GM20000 (cell line): ENCODE measurements around the gene SSBP2.

Source experiments
- DNase-seq: peaks from one replicate; pipeline ENCODE4 v3.0.0; 2012; ENCODE audit warnings: low spot score
- TF ChIP-seq, protein P1 (sequence below): IDR thresholded peaks from 2 replicates; pipeline ENCODE4 v1.5.1; 2012; ENCODE audit warnings: mild to moderate bottlenecking, control low read depth; ENCODE audit errors: extremely low read depth, missing control alignments

SSBP2 gene

DNA sequence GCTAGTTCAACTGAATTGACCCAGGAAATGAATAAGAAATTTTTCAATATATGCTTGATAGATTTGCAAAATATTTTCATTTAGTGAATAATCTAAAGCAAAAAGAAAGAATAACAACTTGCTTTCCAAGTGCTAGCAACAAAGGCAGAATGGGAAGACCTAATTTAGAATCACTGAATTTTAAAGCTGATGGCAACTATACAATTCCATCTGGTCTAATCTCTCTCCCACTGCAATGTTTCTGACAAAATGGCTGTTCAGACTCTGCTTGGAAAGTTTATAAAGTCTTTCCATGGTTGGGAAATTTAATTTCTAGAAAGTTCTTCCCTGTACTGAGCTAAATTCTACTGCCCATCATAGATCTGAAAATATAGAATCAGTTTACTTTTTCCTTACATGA, 281.2 kb downstream of the SSBP2 start:
- TF ChIP-seq, protein P1, sequence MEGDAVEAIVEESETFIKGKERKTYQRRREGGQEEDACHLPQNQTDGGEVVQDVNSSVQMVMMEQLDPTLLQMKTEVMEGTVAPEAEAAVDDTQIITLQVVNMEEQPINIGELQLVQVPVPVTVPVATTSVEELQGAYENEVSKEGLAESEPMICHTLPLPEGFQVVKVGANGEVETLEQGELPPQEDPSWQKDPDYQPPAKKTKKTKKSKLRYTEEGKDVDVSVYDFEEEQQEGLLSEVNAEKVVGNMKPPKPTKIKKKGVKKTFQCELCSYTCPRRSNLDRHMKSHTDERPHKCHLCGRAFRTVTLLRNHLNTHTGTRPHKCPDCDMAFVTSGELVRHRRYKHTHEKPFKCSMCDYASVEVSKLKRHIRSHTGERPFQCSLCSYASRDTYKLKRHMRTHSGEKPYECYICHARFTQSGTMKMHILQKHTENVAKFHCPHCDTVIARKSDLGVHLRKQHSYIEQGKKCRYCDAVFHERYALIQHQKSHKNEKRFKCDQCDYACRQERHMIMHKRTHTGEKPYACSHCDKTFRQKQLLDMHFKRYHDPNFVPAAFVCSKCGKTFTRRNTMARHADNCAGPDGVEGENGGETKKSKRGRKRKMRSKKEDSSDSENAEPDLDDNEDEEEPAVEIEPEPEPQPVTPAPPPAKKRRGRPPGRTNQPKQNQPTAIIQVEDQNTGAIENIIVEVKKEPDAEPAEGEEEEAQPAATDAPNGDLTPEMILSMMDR = no peak
- no peak for DNase-seq

- TF ChIP-seq, protein P1 = no peak
- DNase-seq = no peak
Observed at GRCh38 chr5:81450940-81451339, 300.0 kb downstream of the SSBP2 start.

- DNase-seq = no peak
- TF ChIP-seq, protein P1 = no peak
Observed at GRCh38 chr5:81435023-81435422, 315.9 kb downstream of the SSBP2 start.

- no peak for DNase-seq
- TF ChIP-seq, protein P1 = no peak
Observed at GRCh38 chr5:81429985-81430384, 320.9 kb downstream of the SSBP2 start.

DNA sequence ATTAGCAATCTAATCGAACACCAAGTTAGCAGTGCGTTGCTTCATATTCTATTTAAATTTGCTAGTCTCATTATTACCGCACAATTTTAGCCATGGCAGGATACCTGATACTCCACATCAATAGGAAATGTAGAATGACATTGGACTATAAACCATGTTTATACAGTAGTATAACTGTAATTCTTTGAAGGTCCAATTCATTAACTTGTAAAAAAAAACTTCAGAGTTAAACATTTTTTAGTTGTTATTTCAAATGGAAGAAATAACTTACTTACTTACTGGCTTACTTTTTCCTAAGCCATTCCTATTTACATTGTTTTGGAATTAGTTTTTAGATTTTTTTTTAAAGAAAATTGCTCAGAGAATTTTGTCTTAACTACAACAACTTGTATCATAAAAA, 321.5 kb downstream of the SSBP2 start:
- TF ChIP-seq, protein P1 = no peak
- no peak for DNase-seq

DNA sequence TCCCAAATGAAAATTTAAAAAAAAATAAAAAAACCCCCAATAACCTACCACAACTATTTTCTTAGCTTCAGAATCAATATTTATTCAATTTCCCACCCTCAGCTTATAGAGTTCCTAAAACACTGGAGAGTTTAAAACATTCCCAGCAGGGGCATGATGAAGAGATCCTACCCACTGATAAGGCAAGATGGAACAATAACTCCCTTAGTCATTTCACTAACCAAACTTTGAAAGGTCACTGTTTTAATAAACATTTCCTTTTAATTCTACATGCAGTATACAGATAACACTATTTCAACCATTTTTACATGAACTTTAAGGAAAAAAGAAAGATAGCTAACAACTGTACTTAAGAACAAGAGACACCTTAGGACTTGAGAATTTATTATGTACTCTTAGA, 322.0 kb downstream of the SSBP2 start:
- no peak for DNase-seq
- TF ChIP-seq, protein P1 = no peak

DNA sequence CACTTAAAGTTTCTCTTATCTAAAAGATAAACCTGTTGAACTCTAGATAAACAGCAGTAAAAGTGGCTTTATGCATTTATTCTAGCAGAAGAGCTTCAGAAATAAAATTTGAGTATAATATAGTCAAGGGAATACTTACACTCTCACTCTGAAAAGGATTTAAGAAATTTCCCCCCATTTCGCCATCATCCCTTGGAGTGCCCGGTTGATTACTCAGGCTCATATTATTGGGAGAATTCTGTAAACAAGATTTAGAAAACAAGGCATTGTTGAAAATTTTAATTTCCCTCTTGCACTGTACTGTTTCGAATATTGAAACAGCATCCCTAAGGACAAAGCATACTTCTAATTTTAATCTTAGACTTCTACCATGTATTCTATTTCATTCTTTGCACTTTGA, 322.5 kb downstream of the SSBP2 start:
- DNase-seq = no peak
- TF ChIP-seq, protein P1 = no peak
